H7 (cell line): ENCODE results near the gene RANBP3L. TPM values are rescaled to one million over a fixed set of nuclear protein-coding genes. Genes with fewer than 3 reads are reported as not detected.

Experiments
- DNase-seq: peaks from one replicate; pipeline ENCODE4 v3.0.0; 2012
- H3K27me3 ChIP-seq: 2 replicates; pipeline ENCODE4 v1.6.0; 2011; ENCODE audit warnings: mild to moderate bottlenecking, low read length; ENCODE audit not compliant: control insufficient read depth, insufficient read depth
- H3K36me3 ChIP-seq: replicated peaks from 2 replicates; pipeline ENCODE4 v1.5.1; 2011; ENCODE audit warnings: low read length; ENCODE audit not compliant: control insufficient read depth, insufficient read depth
- H3K4me3 ChIP-seq: 2 replicates; pipeline ENCODE4 v1.5.1; 2011; ENCODE audit warnings: low read depth, mild to moderate bottlenecking, control low read depth, low read length, moderate library complexity; ENCODE audit not compliant: insufficient read depth
- total RNA-seq: library from RNA; depleted of rRNA; stranded (reverse); fragments of >200 nt; shearing (Covaris generic); gene quantifications from 2 replicates; pipeline ENCODE4 v1.2.3, GENCODE V29; 2014

RANBP3L gene
- total RNA-seq, 1 experiment from 2014 or later = not detected

- DNase-seq = peak; percentile 96
- Histone ChIP-seq H3K4me3 (peak within 1 kb of the TSS; percentile 82), H3K36me3 (no peaks in the 10 kb centered on the region), H3K27me3 (peaks cover 10% of the 10 kb centered on the region)
Observed at GRCh38 chr5:36241631-36242533, 59.8 kb downstream of the RANBP3L start, which contains the start of gene NADK2. Gene NADK2, minus strand, starts transcription at chr5:36241925. Its CDS starts 127 bp downstream, at chr5:36241798.

- Histone ChIP-seq H3K36me3 (no peaks in the 10 kb centered on the region), H3K27me3 (peaks cover 10% of the 10 kb centered on the region), H3K4me3 (peak overlapping the region; percentile 82)
- DNase-seq = peak; percentile 81
Observed at GRCh38 chr5:36240779-36241630, 60.7 kb downstream of the RANBP3L start.

DNA sequence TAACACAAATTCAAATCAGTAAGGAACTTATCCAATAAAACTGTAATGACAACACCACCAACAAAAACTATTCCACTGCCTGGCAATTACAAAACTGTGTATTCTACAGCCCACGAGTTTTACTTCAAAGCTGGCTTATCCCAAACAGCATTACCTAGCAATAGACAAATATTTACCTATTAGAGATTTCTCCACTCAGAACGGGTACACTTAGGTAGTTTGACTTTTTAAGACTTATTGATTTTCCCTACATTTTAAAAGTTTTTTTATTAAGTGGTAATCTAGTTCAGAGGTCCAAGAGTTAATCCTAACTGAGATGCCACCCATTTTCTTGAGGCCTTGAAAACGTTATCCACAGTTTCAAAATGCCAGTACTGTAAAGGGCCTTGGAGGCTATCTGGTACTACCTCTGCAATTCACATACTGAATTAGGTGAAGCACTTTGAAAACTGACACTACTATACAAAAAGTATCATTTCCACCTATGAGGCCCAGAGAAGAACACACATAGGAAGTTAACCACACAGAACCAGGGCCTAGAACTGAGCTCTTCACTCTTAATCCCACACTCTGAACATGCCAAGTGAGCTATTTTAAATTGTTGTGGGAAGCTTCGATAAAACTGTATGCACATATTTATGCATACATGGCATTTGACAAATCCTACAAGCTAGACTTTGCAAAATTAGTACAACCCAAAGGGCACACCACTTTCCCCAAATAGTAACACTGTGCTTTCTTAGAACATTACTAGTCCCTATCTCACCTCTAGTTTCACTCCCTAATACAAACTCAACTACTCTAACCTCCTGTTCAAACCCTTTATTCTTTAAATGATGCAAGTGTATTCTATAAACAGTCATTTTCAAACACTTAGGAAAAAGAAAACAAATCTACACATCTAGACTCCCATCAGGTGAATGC is 62.1 kb downstream of the RANBP3L start:
- no peak for DNase-seq
- Histone ChIP-seq H3K36me3 (no peaks in the 10 kb centered on the region), H3K4me3 (no peak overlapping the region), H3K27me3 (peaks cover 10% of the 10 kb centered on the region)

- H3K4me3 ChIP-seq = no peak overlapping the region
- no peaks in the 10 kb centered on the region for H3K36me3 ChIP-seq
Observed at GRCh38 chr5:36238502-36239295, 63.0 kb downstream of the RANBP3L start.

DNA sequence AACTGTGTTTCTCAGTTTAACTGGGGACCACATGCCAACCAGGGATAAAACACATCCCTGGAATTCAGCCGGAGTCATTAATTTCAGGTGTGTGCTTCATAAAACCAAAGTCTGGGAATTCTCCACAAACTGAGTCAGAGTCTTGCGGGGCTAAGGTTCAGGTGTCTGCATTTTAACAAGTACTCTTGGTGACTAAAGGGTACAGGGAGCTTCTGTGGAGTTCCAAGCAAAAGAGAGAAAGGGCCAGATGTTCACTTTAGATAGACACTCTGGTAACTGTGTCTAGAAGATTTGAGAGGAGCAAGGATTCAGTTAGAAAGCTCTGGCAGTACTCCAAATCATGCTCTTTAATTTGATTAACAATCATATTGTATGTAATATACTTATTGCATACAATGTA is 64.0 kb downstream of the RANBP3L start:
- no peak overlapping the region for H3K4me3 ChIP-seq

More at GRCh38 chr5:36238502-36239295, 63.0 kb downstream of the RANBP3L start:
- DNase-seq = no peak
- H3K27me3 ChIP-seq = peaks cover 10% of the 10 kb centered on the region

GRCh38 chr5:36236801-36237200 is 64.9 kb downstream of the RANBP3L start:
- Histone ChIP-seq H3K36me3 (no peaks in the 10 kb centered on the region), H3K4me3 (no peak overlapping the region), H3K27me3 (no peaks in the 10 kb centered on the region)
- no peak for DNase-seq

More for the DNA sequence above, 64.0 kb downstream of the RANBP3L start:
- H3K27me3 ChIP-seq = peaks cover 4% of the 10 kb centered on the region
- DNase-seq = no peak
- H3K36me3 ChIP-seq = no peaks in the 10 kb centered on the region

DNA sequence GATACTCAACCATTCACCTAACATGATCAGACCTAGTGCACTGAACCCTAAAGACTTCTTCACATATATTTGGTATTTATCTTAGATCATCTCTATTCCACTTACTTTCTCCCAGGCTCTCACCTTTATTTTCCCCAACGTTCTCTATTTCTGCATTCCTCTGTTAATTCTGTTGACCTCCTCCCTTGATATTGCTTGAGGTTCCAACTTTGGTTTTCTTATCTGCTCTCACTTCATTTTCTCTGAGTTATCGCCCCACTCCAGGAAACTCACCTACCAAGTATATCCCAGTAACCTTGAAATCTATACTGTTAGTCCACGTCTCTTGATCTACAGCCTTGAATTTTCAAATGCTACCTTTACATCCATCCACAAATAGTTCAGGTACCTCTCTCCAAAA is 69.2 kb downstream of the RANBP3L start:
- Histone ChIP-seq H3K27me3 (no peaks in the 10 kb centered on the region), H3K4me3 (no peak overlapping the region), H3K36me3 (no peaks in the 10 kb centered on the region)
- no peak for DNase-seq

- Histone ChIP-seq H3K4me3 (no peak overlapping the region), H3K36me3 (no peaks in the 10 kb centered on the region), H3K27me3 (no peaks in the 10 kb centered on the region)
- no peak for DNase-seq
Observed at GRCh38 chr5:36230151-36230790, 71.4 kb downstream of the RANBP3L start.

DNA sequence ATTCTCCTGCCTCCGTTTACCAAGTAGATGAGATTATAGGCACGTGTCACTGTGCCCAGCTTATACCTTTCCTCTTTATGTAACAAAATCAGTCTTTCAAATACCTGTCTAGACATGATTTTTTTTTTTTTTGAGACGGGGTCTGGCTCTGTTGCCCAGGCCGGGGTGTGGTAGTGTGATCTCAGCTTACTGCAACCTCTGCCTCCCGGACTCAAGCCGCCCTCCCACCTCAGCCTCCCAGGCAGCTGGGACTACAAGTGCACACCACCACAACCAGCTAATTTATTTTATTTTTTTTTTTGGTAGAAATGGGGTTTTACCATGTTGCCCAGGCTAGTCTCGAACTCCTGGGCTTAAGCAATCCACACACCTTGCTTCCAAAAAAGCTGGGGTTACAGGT is 73.2 kb downstream of the RANBP3L start:
- no peaks in the 10 kb centered on the region for H3K36me3 ChIP-seq
- no peak for DNase-seq
- no peak overlapping the region for H3K4me3 ChIP-seq
- H3K27me3 ChIP-seq = no peaks in the 10 kb centered on the region

DNA sequence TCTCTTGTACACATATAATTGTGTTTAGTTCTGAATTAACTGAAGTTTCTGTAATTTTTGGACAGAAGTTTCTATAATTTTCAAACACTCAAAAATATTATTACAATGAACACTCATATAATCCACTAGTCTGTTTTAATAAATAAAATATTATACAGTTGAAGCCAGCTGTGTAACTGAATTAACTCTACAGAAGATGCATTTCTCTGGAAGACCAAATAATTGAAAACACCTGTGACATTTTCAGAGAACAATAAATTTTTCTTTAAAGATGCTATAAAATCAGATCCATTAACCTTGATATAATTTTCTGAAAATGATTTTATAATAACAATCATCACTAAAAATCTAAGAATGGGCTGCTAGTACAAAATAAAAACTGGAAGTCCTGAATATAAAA is 74.7 kb downstream of the RANBP3L start:
- no peaks in the 10 kb centered on the region for H3K36me3 ChIP-seq
- DNase-seq = no peak
- H3K27me3 ChIP-seq = no peaks in the 10 kb centered on the region
- no peak overlapping the region for H3K4me3 ChIP-seq

- no peak overlapping the region for H3K4me3 ChIP-seq
- no peak for DNase-seq
- no peaks in the 10 kb centered on the region for H3K36me3 ChIP-seq
- no peaks in the 10 kb centered on the region for H3K27me3 ChIP-seq
Observed at GRCh38 chr5:36222620-36223019, 79.1 kb downstream of the RANBP3L start.

- Histone ChIP-seq H3K27me3 (no peaks in the 10 kb centered on the region), H3K4me3 (no peak overlapping the region), H3K36me3 (no peaks in the 10 kb centered on the region)
- no peak for DNase-seq
Observed at GRCh38 chr5:36217988-36218387, 83.7 kb downstream of the RANBP3L start.

DNA sequence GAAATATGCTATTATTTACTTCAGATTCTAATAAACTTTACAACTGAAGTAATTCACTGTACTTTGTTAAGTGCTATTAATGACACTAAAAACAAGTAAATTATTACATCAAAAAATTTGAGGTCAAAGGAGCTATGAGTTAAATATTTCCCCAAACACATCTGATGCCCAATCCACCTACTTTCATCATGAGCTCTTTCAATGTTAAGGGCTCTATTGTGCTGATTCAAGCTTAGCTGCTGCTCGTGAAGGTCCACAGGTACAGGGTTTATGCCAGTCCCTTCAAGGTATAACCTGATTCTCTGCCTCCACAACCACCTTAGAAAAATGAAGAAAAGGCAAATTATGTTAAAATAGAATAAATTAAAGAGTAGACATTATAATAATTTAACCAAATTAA is 84.1 kb downstream of the RANBP3L start:
- H3K27me3 ChIP-seq = no peaks in the 10 kb centered on the region
- H3K36me3 ChIP-seq = no peaks in the 10 kb centered on the region
- no peak for DNase-seq
- no peak overlapping the region for H3K4me3 ChIP-seq
